ENCODE data around the gene INPP5F.

DNA sequence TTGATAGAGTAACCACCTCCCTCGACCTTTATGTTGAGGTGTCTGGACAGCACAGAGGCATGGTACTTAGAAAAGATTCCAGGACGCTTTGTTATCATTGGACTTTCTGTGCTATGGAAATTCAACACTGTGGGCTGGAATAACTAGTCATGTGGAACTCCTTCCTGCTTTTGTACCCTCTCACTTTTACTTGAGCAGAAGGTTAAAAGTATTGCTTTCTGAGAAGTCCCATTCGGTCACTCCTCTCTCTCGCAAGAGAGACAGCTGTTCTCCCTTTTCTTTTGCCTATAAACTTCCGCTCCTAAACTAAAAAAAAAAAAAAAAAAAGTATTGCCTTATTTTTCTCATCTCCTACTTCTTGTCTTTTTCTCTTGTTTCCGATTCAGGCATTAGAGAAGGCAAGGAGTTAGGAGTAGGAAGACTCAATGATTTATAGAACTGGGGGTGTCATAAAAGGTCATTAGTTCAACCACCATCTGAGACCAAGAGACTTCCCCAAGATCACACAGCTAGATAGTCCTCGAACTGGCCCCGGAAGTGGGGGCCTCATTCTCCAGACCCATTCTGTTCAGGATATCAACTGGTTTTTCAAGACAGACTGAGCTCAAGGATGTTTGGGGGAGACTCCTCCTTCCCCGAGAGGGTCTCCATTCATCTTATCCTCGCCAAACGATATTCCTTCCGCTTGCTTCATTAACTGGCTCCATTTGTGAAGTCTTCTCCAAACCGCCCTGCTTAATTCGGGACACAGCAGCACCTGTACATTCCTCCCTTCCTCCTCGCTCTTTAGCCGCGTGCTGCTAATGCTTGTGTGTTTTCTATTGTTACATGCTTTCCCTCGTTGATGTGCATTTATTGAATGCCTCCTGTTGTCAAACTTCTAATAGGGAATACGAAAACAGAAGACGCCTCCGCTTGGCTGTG lies 995 bp upstream of the INPP5F start:
- TF ChIP-seq, protein P1, sequence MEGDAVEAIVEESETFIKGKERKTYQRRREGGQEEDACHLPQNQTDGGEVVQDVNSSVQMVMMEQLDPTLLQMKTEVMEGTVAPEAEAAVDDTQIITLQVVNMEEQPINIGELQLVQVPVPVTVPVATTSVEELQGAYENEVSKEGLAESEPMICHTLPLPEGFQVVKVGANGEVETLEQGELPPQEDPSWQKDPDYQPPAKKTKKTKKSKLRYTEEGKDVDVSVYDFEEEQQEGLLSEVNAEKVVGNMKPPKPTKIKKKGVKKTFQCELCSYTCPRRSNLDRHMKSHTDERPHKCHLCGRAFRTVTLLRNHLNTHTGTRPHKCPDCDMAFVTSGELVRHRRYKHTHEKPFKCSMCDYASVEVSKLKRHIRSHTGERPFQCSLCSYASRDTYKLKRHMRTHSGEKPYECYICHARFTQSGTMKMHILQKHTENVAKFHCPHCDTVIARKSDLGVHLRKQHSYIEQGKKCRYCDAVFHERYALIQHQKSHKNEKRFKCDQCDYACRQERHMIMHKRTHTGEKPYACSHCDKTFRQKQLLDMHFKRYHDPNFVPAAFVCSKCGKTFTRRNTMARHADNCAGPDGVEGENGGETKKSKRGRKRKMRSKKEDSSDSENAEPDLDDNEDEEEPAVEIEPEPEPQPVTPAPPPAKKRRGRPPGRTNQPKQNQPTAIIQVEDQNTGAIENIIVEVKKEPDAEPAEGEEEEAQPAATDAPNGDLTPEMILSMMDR (IDR thresholded peaks at IDR 0.05): no peak
- TF ChIP-seq EZH2phosphoT487 (IDR thresholded peaks at IDR 0.05; ENCODE audit: borderline replicate concordance, low read depth): no peak

Measured in SK-N-SH (cell line).